ENCODE results near the gene AFF1.

DNA sequence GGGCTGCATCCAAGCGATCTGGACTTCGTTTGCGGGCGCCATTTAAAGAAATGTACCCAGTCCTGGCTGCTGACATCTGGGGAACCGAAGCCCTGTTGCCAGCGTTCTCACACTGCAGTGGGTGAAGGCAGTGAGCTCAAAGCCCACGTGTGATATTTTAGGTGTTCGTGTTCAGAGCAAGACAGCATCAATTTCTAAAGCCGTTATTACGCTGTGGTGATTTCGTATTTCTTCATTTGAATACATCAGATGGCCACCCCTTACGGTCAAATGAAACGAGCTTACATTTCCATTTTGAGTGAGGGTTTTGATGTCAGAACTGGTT is 42.2 kb upstream of the AFF1 start:
- TF ChIP-seq, protein P1, sequence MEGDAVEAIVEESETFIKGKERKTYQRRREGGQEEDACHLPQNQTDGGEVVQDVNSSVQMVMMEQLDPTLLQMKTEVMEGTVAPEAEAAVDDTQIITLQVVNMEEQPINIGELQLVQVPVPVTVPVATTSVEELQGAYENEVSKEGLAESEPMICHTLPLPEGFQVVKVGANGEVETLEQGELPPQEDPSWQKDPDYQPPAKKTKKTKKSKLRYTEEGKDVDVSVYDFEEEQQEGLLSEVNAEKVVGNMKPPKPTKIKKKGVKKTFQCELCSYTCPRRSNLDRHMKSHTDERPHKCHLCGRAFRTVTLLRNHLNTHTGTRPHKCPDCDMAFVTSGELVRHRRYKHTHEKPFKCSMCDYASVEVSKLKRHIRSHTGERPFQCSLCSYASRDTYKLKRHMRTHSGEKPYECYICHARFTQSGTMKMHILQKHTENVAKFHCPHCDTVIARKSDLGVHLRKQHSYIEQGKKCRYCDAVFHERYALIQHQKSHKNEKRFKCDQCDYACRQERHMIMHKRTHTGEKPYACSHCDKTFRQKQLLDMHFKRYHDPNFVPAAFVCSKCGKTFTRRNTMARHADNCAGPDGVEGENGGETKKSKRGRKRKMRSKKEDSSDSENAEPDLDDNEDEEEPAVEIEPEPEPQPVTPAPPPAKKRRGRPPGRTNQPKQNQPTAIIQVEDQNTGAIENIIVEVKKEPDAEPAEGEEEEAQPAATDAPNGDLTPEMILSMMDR (optimal IDR thresholded peaks at IDR 0.05 in 1 of 3, IDR thresholded peaks at IDR 0.05 in 1 of 3, conservative IDR thresholded peaks at IDR 0.05 in 1 of 3; ENCODE audit: extremely low read depth in 1 of 3, insufficient read depth in 2 of 3, low read length in 3 of 3) = no peak
- TF ChIP-seq EZH2 (IDR thresholded peaks at IDR 0.05; ENCODE audit: low read length) = no peak

Data from keratinocyte (primary cell).